ENCODE results near the gene CST11. TPM values are rescaled to one million over a fixed set of nuclear protein-coding genes. Genes with fewer than 3 reads are reported as not detected.
"Not testable (repeated sequence)": the region's sequence is repeated elsewhere in the genome, so short reads cannot be mapped to it uniquely, and the experiment has no call there.

The CST11 gene
- polyA plus RNA-seq, 3 donors from 2014 or later, result not detected

DNA sequence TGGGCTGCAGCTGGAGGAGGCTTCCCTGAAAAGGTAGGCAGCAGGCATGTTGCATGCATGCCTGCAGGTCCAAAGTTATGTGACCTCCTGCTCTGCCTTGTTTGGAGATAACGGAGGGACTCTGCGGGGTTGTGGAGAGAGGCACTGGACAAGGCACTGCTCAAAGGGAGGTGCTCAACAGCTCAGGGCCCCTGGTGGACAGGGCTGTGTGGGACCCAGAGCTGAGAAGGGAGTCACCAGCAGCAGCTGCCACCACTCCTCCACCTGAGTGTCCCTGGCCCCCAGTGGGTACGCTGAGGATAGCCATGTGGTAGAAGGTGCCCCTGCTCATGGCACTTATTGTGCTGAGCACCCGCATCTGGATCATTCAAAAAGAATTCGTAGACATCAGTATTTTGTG is 22.7 kb upstream of the CST11 start:
- no peaks in the 10 kb centered on the region for H3K27me3 Mint-ChIP-seq (ENCODE audit: low read depth in 3 of 3)
- H3K27ac Mint-ChIP-seq, result no peak overlapping the region
- no peaks in the 10 kb centered on the region for H3K4me1 Mint-ChIP-seq
- peaks cover 0 to 4% (median 0%) of the 10 kb centered on the region in 6 donors for H3K9me3 Mint-ChIP-seq
- no peaks in the 10 kb centered on the region for H3K36me3 Mint-ChIP-seq
- DNase-seq, result no peak
- H3K4me3 Mint-ChIP-seq, result no peak overlapping the region

DNA sequence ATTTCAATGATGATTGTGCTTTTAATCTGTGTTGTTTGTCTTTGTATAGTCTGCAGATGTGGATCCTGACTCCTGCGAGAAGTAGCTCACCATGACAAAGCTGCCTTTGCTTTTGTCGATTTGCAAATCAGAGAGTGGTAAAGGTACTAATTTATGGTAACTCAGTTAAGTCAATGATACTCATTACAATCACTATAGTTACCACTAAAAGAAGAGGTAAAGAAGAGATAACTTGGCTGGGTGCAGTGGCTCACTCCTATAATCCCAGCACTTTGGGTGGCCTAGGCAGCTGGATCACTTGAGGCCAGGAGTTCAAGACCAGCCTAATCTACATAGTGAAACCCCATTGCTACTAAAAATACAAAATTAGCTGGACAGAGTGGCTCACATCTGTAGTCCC is 20.6 kb upstream of the CST11 start:
- not testable (repeated sequence) for H3K4me3 Mint-ChIP-seq; H3K27ac Mint-ChIP-seq; H3K4me1 Mint-ChIP-seq; DNase-seq; H3K9me3 Mint-ChIP-seq; H3K27me3 Mint-ChIP-seq (ENCODE audit: low read depth in 3 of 3); H3K36me3 Mint-ChIP-seq

GRCh38 chr20:23472306-23472705 is 19.6 kb upstream of the CST11 start:
- not testable (repeated sequence) for H3K9me3 Mint-ChIP-seq; H3K4me3 Mint-ChIP-seq; H3K4me1 Mint-ChIP-seq; H3K27me3 Mint-ChIP-seq (ENCODE audit: low read depth in 3 of 3); H3K36me3 Mint-ChIP-seq; H3K27ac Mint-ChIP-seq; DNase-seq

DNA sequence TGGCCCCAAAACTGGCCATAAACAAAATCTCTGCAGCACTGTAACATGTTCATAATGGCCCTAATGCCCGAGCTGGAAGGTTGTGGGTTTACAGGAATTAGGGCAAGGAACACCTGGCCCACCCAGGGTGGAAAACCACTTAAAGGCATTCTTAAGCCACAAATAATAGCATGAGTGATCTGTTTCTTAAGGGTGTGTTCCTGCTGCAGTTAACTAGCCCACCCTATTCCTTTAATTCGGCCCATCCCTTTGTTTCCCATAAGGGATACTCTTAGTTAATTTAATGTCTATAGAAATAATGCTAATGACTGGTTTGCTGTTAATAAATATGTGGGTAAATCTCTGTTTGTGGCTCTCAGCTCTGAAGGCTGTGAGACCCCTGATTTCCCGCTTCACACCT is 14.3 kb upstream of the CST11 start:
- DNase-seq; H3K27ac Mint-ChIP-seq; H3K27me3 Mint-ChIP-seq (ENCODE audit: low read depth in 3 of 3); H3K4me1 Mint-ChIP-seq; H3K4me3 Mint-ChIP-seq: not testable (repeated sequence)
- Mint-ChIP-seq H3K9me3 (peaks cover 3 to 24% (median 17%) of the 10 kb centered on the region in 6 donors), H3K36me3 (peaks cover 3 to 12% (median 12%) of the 10 kb centered on the region in 3 donors)

GRCh38 chr20:23461180-23461579 is 8.5 kb upstream of the CST11 start:
- Mint-ChIP-seq H3K9me3 (peaks cover 0 to 10% (median 2%) of the 10 kb centered on the region in 6 donors), H3K4me1 (peaks cover 10 to 33% of the 10 kb centered on the region in 2 donors)

GRCh38 chr20:23459461-23460150 is 6.9 kb upstream of the CST11 start:
- Mint-ChIP-seq H3K9me3 (no peaks in the 10 kb centered on the region), H3K27ac (peak overlapping the region in 5 of 6 donors; percentile 25 to 92 (median 51)), H3K4me1 (peaks cover 10 to 44% of the 10 kb centered on the region in 2 donors), H3K4me3 (no peak overlapping the region), H3K36me3 (peaks cover 0 to 4% (median 0%) of the 10 kb centered on the region in 3 donors), H3K27me3 (ENCODE audit: low read depth in 3 of 3) (peaks cover 0 to 3% (median 2%) of the 10 kb centered on the region in 3 donors)
- DNase-seq, result no peak

More at GRCh38 chr20:23461180-23461579, 8.5 kb upstream of the CST11 start:
- Mint-ChIP-seq H3K27me3 (ENCODE audit: low read depth in 3 of 3) (peaks cover 0 to 6% (median 0%) of the 10 kb centered on the region in 3 donors), H3K4me3 (no peak overlapping the region), H3K36me3 (peaks cover 0 to 4% (median 4%) of the 10 kb centered on the region in 3 donors), H3K27ac (no peak overlapping the region)
- DNase-seq, result no peak

DNA sequence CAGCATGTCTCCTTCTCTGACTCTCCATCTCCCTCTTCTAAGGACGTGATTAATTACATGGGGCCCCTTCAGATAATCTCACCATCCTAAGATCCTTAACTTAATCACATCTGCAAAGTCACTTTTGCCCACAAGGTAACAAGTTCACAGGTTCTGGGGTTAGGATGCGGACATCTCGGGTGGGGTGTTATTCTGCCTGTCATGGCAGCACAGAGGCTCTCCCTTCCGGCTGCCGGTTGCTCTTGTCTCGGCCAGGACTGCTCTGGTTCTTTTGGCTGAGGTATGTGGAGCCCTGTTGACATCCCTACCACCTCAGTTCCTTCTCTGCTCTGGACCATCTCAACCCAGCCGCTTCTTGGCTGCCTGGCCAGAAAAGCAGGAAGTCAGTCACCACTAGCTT is 4.2 kb upstream of the CST11 start:
- Mint-ChIP-seq H3K27ac (peak overlapping the region in 4 of 6 donors; percentile 96 to 99 (median 98)), H3K9me3 (no peaks in the 10 kb centered on the region), H3K27me3 (ENCODE audit: low read depth in 3 of 3) (peaks cover 0 to 4% (median 2%) of the 10 kb centered on the region in 3 donors), H3K4me3 (peak overlapping the region; percentile 66 to 89 (median 82)), H3K4me1 (peaks cover 7 to 49% of the 10 kb centered on the region in 2 donors), H3K36me3 (no peaks in the 10 kb centered on the region)
- peak; percentile 66 to 77 (median 72) for DNase-seq

- Mint-ChIP-seq H3K4me3 (peak overlapping the region; percentile 66 to 89 (median 82)), H3K27ac (peak overlapping the region in 4 of 6 donors; percentile 96 to 99 (median 98)), H3K9me3 (no peaks in the 10 kb centered on the region), H3K27me3 (ENCODE audit: low read depth in 3 of 3) (peaks cover 0 to 4% (median 2%) of the 10 kb centered on the region in 3 donors), H3K36me3 (no peaks in the 10 kb centered on the region), H3K4me1 (peaks cover 4 to 49% of the 10 kb centered on the region in 2 donors)
- DNase-seq, result peak; percentile 73 to 79 (median 77)
Observed at GRCh38 chr20:23456409-23456808, 3.7 kb upstream of the CST11 start.

DNA sequence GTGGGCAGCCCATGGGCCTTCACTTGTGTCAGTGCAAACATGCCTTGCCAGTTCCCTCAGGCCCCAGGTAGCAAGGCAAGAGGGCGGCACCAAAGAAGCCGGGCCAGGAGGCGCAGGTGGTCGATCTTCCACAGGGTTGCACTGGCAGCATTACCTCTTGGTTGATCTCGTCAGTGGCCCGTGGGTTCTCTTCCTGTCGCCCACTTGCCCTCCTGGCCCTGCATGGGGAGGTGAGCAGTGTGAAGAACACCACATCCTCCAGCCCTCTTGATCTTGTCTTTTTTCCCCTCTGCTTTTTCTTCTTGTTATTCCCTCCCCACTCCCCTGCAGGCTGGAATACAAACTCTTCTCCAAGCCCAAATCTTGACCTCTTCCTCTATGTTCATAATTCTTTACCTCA is 3.0 kb upstream of the CST11 start:
- DNase-seq, result peak; percentile 39 to 50 (median 48)
- Mint-ChIP-seq H3K36me3 (no peaks in the 10 kb centered on the region), H3K27me3 (ENCODE audit: low read depth in 3 of 3) (peaks cover 0 to 4% (median 2%) of the 10 kb centered on the region in 3 donors), H3K4me3 (peak overlapping the region; percentile 66 to 89 (median 82)), H3K9me3 (no peaks in the 10 kb centered on the region), H3K4me1 (peaks cover under 1 to 49% of the 10 kb centered on the region in 2 donors), H3K27ac (peak overlapping the region in 4 of 6 donors; percentile 96 to 99 (median 98))

GRCh38 chr20:23454816-23455215 is 2.1 kb upstream of the CST11 start:
- H3K36me3 Mint-ChIP-seq, result no peaks in the 10 kb centered on the region
- H3K4me3 Mint-ChIP-seq, result peak overlapping the region in 2 of 5 donors; percentile 8 to 50
- peaks cover 0 to 4% (median 2%) of the 10 kb centered on the region in 3 donors for H3K27me3 Mint-ChIP-seq (ENCODE audit: low read depth in 3 of 3)
- DNase-seq, result no peak
- H3K9me3 Mint-ChIP-seq, result no peaks in the 10 kb centered on the region
- H3K27ac Mint-ChIP-seq, result peak overlapping the region in 4 of 6 donors; percentile 53 to 99 (median 97)
- H3K4me1 Mint-ChIP-seq, result peaks cover 5 to 54% of the 10 kb centered on the region in 2 donors

- H3K9me3 Mint-ChIP-seq, result no peaks in the 10 kb centered on the region
- H3K27ac Mint-ChIP-seq, result no peak overlapping the region
- H3K36me3 Mint-ChIP-seq, result no peaks in the 10 kb centered on the region
- DNase-seq, result no peak
- peaks cover 14 to 53% of the 10 kb centered on the region in 2 donors for H3K4me1 Mint-ChIP-seq
- H3K27me3 Mint-ChIP-seq (ENCODE audit: low read depth in 3 of 3), result peaks cover 0 to 7% (median 2%) of the 10 kb centered on the region in 3 donors
- H3K4me3 Mint-ChIP-seq, result no peak overlapping the region
Observed at GRCh38 chr20:23453549-23454543, 1.2 kb upstream of the CST11 start.

- H3K9me3 Mint-ChIP-seq, result no peaks in the 10 kb centered on the region
- H3K4me3 Mint-ChIP-seq, result no peak overlapping the region
- peaks cover 0 to 7% (median 2%) of the 10 kb centered on the region in 3 donors for H3K27me3 Mint-ChIP-seq (ENCODE audit: low read depth in 3 of 3)
- no peaks in the 10 kb centered on the region for H3K36me3 Mint-ChIP-seq
- peak overlapping the region in 2 of 6 donors; percentile 70 to 75 for H3K27ac Mint-ChIP-seq
- DNase-seq, result no peak
- peaks cover 14 to 37% of the 10 kb centered on the region in 2 donors for H3K4me1 Mint-ChIP-seq
Observed at GRCh38 chr20:23451956-23452487, 654 bp downstream of the CST11 start.

- H3K27ac Mint-ChIP-seq, result peak overlapping the region in 3 of 6 donors; percentile 8 to 84 (median 51)
- peaks cover 0 to 4% (median 2%) of the 10 kb centered on the region in 3 donors for H3K27me3 Mint-ChIP-seq (ENCODE audit: low read depth in 3 of 3)
- peaks cover 14 to 25% of the 10 kb centered on the region in 2 donors for H3K4me1 Mint-ChIP-seq
- H3K9me3 Mint-ChIP-seq, result no peaks in the 10 kb centered on the region
- no peak for DNase-seq
- no peaks in the 10 kb centered on the region for H3K36me3 Mint-ChIP-seq
- H3K4me3 Mint-ChIP-seq, result no peak overlapping the region
Observed at GRCh38 chr20:23450877-23451276, 1.8 kb downstream of the CST11 start.
